ENCODE results near the gene TMPRSS6.

- TF ChIP-seq, protein P1, sequence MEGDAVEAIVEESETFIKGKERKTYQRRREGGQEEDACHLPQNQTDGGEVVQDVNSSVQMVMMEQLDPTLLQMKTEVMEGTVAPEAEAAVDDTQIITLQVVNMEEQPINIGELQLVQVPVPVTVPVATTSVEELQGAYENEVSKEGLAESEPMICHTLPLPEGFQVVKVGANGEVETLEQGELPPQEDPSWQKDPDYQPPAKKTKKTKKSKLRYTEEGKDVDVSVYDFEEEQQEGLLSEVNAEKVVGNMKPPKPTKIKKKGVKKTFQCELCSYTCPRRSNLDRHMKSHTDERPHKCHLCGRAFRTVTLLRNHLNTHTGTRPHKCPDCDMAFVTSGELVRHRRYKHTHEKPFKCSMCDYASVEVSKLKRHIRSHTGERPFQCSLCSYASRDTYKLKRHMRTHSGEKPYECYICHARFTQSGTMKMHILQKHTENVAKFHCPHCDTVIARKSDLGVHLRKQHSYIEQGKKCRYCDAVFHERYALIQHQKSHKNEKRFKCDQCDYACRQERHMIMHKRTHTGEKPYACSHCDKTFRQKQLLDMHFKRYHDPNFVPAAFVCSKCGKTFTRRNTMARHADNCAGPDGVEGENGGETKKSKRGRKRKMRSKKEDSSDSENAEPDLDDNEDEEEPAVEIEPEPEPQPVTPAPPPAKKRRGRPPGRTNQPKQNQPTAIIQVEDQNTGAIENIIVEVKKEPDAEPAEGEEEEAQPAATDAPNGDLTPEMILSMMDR (IDR thresholded peaks at IDR 0.05; ENCODE audit: insufficient read depth, low read length, poor library complexity, severe bottlenecking), result no peak
- TF ChIP-seq EZH2phosphoT487 (conservative IDR thresholded peaks at IDR 0.05; ENCODE audit: low read length), result no peak
Measured at GRCh38 chr22:37155971-37156370, 46.5 kb upstream of the TMPRSS6 start.

All from SU-DHL-6 (cell line).